Superior temporal gyrus (tissue), 1 donor: ENCODE results near the gene CSNK1A1.
"Not testable (repeated sequence)": the region's sequence is repeated elsewhere in the genome, so short reads cannot be mapped to it uniquely, and the experiment has no call there.

ENCODE experiments used
- DNase-seq: peaks from one replicate; pipeline ENCODE4 v3.0.0-alpha.2; 2016; ENCODE audit errors: extremely low spot score

The CSNK1A1 gene

DNA sequence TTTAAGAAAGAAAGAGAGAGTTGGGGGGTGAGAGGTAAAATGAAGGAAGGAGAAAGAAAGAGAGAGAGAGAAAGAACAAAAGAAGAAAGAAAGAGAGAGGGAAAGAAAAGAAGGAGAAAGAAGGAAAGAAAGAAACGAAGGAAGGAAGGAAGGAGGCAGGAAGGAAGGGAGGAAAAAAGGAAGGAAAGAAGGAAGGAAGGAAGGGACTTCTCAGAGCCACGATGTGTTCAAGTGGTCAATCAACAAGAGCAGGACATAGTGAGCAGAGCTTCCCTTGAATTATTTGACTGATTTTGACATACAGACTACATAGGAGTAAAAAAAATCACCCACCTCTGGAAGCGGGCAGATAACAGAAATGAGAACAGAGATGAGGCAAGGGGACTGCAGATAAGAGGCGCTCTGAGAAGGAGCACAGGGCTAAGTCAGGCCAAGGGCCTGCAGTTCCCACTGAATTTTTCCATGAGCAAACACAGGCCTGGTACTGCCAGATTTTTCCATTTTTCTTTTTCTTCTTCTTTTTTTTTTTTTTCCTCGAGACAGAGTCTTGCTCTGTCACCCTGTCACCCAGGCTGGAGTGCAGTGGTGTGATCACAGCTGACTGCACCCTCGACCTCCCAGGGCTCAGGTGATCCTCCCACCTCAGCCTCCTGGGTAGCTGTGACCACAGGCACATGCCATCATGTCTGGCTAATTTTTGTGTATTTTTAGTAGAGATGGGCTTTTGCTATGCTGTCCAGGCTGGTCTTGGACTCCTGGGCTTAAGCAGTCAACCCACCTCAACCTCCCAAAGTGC lies 94.4 kb downstream of the CSNK1A1 start:
- DNase-seq = no peak

DNA sequence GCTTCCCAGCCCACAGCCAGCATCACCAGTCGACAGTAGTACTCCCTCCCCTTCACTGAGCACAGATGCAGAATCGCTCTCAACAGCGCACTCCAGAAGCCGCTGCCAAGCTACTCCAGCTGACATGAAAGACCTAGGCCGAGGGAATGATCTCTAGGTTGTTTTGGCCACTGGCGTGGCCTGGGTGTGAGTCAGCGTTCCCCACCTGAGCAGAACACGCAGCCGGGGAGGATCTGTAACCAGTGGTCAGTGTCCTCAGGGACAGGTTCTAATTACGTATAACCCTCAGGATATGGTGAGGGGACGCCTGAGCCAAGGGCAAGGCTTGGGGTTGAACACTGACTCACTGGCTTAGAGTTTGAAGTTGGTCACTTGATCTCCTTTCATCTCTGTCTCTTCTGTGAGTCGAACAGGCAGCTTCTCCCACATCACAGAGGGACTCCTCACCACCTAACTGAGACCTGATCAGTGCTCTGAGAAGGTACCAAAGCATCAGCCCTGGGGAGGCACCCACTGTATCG lies 95.3 kb downstream of the CSNK1A1 start:
- DNase-seq = no peak

DNA sequence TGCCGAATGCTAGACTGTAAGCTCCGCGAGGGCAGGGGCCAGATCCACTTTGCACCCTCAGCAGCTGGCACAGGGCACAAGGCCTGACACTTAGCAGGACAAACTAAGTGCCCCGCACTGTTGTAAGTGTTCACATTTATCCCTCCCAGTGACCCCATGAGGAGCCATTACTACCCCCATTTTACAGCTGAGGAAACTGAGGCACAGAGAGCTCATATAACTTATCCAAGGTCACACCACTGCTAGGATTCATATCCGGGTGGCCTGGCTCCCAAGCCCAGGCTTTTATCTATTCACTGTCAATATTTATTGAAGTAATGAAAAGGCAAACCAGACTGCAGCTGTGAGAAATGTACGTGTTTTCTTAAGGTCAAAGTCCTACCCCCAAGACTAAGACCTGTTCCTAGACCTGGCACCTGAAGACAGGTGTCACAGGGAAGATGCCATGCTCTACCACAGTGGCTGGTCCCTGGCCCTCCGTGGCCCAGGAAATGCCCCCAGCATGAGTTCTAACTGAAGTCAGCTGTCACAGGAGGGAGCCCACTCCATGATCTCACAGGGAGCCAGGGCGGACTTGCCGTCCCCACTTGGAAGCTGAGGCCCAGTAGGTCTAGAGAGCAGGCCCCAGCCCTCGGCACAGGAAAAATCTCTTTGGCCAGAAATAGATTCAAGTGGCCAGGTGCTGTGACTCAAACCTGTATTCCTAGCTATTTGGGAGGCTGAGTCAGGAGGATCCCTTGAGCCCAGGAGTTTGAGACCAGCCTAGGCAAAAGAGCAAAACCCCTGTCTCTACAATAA lies 97.4 kb downstream of the CSNK1A1 start:
- DNase-seq = no peak

DNA sequence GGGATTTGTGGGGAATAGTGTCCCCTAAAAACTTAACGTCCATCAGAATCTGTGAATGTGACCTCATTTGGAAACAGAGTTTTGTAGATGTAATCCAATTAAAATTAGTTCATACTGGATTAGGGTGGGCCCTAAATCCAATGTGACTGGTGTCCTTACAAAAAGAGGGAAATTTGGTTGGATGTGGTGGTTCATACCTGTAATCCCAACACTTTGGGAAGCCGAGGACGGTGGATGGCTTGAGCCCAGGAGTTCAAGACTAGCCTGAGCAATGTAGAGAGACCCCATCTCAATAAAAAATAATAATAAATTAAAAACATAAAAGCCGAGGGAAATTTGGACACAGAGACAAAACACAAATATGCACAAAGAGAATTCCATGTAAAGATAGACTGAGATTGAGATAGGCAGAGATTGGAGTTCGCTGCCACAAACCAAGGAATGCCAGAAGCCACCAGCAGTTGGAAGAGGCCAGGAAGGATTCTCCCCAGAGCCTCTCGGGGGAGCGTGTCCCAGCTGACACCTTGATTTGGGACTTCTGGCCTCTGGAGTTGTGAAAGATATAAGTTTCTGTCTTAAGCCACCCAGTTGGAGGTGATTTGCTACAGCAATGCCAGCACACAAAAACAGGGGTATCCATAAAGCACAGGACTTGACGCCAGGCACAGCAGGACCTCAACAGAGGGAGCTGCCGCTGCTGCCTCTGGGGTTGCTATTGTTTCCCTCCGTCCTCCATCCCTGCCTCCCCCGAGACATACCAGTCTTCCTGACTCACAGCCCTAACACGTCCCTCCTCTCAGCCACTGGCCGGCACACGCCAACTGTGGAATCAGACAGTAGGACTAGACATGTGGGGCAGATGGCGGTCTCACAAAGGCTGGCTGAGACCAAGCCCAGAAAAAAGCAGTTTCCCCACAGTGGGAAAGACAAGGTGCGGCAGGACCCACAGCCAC lies 98.3 kb downstream of the CSNK1A1 start:
- no peak for DNase-seq

DNA sequence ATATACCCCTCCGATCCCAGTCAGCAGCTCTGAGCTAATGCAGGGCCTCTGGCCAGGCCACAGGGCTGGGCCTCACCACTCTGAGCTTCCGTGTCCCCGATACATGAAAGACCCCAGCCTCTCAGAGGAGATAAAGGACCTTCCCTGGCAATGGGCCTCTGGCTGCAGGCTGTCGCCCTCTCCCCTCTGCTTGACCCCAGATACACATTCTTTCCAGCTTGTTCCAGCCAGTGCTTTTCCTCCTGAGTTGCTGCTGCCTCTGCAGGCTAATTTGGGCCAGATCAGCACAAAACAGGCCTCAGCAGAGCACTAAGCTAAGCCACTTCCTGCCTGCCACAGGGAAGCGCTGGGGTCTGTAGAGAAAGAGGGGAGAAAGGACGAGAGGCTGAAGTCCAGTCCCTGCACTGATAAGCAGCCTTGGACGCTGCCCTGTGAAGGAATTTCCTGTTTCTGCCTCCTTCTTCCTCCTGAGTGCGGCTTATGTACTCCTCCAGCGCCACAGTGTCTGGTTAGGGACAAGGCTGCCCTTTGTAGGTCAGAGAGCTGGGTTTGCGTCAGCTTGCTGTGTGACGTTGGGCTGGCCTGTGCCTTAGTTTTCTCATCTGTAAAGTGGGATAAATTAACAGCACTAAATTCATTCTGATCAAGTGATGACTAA lies 99.1 kb downstream of the CSNK1A1 start:
- no peak for DNase-seq

DNA sequence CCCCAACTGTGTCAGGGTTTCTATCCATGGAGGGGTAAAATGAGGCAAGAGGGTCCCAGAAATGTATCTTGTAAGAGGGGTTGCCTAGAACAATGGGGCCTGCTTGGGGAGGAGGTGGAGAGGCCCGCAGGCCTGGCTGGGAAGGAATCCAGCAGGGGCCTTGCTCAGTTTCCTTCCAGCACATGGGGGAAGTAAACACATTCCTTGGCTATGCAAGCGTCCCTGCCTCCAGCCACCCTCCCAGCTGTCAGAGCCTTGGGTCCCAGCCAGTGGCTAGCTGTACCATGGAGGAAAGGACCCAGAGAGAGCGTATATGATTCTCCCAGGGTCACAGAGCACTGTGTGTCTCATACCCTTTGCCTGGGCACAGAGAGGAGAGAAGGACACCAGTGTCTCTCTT lies 101.0 kb downstream of the CSNK1A1 start:
- DNase-seq = no peak

DNA sequence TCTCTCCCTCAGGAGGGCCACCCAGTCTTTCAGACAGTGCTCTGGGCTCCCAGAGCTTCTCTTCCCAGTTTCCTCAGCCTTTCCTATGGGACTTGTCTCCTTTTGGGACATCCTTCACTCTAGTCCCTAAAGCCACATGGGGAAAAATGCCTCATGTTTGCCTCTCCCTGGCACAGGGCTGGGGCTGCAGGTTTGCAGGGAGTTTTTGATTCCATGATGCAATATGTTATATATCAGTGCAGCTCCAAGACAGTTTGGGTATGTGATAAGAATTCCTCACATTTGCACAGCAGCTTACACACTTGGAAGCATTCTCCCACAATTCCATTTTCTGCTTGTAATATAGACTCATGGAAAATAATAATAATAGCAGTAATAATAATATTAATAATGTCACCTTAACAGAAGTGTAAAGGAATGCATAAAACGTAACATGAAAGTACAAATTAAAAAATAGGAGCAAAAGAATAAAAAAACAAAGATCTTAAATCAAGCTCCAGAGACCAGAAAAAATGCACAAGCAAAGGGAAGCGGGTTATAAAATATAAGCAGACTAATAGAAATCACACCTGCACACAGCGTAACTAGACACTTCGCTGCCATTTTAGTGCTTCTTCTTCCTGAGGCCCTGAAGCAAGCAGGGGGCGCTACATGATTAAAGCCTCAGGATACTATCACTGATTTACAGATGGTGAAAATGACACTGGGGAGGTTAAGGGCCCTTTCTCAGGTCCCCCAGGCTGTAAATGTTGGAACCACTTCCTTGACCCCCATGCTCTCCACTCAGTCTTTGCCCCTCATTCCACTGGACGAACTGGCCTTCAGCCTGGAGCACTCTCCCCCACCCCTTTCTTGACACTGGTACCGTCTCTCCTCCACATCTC lies 102.2 kb downstream of the CSNK1A1 start:
- DNase-seq = no peak

DNA sequence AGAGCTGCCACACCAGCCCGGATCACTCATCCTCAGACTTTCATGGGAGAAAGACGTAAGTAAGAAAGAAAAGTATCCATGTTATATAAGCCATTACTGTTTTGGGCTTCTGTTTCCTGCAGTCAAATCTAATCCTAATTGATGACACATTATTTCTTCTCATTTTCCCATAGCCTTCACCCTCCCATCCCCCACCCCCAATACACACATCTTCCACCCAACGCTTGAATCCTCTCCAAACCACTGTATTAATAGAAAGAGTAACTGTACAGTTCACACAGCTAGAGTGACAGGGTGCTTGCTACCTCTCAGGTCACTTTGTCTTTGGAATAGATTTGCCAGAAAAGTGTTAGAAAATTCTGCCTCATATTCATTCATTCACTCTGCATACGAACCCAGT lies 102.8 kb downstream of the CSNK1A1 start:
- no peak for DNase-seq

DNA sequence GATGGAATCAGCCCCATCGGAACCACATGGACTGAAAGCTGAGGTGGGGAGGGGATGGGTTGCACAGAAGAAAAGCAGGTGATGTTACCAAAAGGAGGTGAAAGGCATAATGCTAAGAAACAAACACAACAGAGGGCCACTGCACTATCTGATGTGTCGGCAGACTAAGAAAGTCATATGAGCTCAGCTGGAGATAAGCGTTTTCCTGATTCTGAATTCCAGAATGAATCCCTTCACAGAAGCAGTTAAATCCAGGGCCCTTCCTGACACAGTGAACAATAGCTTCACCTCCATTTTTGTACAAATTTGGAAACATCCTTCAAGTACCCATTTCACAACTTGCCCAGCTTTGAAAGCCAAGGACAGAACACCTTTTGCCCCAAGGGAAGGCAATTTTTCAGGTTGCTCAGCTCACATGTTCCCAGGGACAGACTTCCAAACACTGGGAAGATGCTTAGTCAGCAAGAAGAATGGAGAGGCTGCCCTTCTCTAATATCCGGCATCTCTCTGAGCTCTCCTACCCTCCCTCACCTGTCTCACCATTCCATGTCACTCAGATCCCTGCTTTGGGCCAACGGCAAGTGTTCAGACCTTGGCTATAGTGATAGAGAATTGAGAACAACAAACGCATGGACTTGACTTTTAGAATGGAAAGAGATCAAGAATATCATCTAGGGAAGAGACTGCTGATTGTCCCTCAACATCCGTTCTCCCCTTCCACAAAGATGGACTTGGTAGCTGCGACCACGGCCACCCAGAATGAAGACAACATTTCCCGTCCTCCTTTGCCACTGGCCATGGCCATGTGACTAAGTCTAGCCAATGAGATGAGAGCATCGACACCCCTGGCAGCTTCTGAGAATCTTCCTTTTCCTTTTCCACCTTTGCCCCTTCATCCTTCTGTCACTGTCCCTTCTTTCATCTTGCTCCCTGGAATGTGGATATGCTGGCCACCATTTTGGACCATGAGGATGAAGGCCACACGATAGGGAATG lies 103.6 kb downstream of the CSNK1A1 start:
- DNase-seq = no peak

DNA sequence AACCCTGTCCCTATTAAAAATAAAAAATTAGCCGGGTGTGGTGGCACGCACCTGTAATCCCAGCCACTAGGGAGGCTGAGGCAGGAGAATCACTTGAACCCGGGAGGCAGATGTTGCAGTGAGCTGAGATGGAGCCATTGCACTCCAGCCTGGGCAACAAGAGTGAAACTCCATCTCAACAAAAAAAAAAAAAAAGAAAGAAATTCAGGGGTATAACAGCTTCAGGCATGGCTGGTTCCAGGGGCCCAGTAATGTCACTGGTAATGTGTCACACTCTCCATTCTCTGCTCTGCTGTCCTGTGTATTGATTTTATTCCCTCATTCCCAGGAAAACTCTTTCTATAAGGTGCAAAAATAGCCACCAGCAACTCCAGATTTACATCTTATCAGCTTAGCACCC lies 104.4 kb downstream of the CSNK1A1 start:
- DNase-seq = not testable (repeated sequence)

DNA sequence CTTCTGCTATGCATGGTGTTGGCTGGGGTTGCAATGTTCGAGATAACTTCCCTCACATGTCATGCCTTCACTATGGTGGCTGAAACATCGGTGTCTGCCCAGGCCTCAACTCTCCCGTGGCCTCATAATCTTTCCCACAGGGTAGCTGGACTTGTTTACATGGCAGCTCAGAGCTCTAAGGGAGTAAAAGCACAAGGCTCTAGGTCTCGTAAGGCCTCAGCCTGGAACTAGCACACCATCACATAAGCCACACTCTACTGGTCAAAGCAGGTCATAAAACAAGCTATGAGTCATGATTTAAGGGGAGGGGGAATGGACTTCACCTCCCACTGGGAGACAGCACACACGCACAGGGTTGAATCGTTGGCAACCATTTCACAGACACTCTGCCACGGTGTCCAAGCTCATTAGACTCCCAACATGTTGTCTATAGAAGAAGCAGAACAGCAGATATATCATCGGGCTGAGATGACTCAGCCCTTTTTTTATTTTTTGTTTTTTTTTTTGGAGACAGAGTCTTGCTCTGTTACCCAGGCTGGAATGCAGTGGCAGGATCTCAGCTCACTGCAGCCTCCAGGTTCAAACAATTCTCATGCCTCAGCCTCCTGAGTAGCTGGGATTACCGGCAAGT lies 105.4 kb downstream of the CSNK1A1 start:
- no peak for DNase-seq

DNA sequence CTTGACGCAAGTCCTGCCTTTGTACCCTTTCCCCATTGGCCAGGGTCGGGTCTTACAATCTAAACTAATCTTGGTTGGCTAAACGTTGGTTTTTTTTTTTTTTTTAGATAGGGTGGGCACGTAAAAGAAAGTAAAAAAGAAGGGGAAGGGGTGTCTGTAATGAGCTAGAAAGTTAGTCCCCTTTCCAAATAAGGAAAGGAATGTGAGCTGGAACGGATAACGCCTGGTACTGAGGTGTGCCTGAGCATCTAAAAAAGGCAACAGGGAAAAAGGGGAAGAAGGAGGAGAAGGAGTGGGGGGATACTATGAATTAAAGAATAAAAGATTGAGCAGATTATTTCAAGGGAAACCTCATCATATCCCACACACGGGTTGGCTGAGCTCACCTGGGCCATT lies 105.9 kb downstream of the CSNK1A1 start:
- DNase-seq = no peak

DNA sequence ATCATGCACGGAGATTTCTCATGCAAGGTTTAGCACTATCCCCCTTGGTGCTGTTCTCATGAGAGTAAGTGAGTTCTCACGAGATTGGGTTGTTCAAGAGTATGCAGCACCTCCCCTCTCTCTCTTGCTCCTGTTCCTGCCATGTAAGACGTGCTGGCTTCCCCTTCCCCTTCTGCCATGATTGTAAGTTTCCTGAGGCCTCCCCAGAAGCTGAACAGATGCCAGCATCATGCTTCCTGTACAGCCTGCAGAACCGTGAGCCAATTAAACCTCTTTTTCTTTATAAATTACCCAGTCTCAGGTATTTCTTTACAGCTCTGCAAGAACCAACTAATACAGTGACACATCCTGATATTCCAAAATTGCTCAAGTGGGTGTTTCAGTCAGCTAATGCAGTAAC lies 106.8 kb downstream of the CSNK1A1 start:
- not testable (repeated sequence) for DNase-seq

DNA sequence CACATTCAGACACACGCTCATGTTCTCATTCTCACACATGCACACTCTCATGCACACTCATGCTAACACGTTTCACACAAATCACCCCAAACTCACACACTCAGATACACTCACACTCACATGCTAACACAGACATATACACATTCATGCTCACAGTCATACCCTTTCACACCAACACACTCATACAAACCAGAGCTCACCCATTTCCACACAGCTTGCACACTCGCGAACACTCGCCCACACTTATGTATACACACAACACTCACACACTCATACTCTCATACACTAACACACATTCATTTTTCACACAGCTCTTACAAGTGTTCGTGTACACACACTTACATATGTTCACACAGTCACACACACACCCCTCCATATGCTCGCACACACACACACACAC lies 108.0 kb downstream of the CSNK1A1 start:
- no peak for DNase-seq

DNA sequence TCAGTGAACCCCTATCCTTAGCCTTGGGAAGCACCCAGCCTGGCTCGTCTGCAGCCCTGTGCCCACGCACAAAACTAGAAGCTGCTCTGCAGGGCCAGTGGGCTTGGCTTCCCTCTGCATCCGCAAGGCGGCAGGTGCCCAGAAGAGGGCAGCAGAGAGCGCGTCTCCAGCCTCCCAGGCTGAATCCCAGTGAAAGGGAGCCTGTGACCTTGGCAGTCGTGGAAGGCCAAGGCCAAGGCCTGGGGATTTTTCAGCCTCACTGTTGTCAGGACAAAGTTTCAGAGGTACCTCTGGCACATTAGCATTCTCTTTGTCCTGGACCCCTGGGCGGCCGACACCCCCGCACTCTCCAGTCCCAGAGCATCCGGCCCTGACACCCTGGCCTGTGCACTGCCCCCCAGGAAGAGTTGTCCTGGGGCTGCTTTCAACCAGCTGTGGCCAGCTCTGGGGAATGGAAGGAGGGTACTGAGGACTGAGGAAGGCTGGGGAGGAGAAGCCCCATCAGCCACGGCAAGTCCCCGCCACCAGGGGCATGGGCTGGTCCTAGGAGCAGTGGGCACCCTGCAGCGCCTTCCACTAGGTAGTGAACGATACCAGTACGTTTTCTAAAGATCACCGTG lies 108.6 kb downstream of the CSNK1A1 start:
- DNase-seq = peak; percentile 83
